ENCODE data around the gene SNX22. TPM values are rescaled to one million over a fixed set of nuclear protein-coding genes. Genes with fewer than 3 reads are reported as not detected.

SNX22 gene
- total and polyA plus RNA-seq, 9 of the 15 experiments (the other 6 are each of a cell fraction or from before 2014, with no cell fraction given), result 0.91 to 3.0 (median 2.0) TPM

- H3K4me1 ChIP-seq (replicated peaks in 1 of 2; ENCODE audit: control insufficient read depth in 2 of 2, insufficient read depth in 2 of 2, low read length in 2 of 2), result peaks cover 11 to 23% of the 10 kb centered on the region in 2 experiments; a peak in 4 of 5 replicates
These were observed 7.0 kb downstream of the SNX22 start for GRCh38 chr15:64158363-64159134.

More at GRCh38 chr15:64158363-64159134, 7.0 kb downstream of the SNX22 start:
- FAIRE-seq (no peak), ATAC-seq (no peak), DNase-seq (ENCODE audit: extremely low read depth in 1 of 4, low spot score in 3 of 4) (no peak)
- H3K79me2 ChIP-seq (ENCODE audit: control insufficient read depth, insufficient read depth, low read length), result peaks cover 45% of the 10 kb centered on the region
- POLR2A ChIA-PET, result interaction anchor here (0.6 to 1.1 kb wide), 2 partner anchors 9 to 11 kb away, joined by 3 read pairs; no protein-coding TSS in a partner anchor
- no TSS peak for BruUV-seq (replicated peaks)
- H3K36me3 ChIP-seq (ENCODE audit: control insufficient read depth, insufficient read depth, low read length), result peaks cover 75% of the 10 kb centered on the region
- H3K27ac ChIP-seq (ENCODE audit: extremely low read depth, low read depth, low read length), result no peak overlapping the region; the same call in 2 of the 3 replicates
- H3K9me1 ChIP-seq (ENCODE audit: control insufficient read depth, insufficient read depth, low read length), result no peaks in the 10 kb centered on the region
- CTCF ChIA-PET (ENCODE audit: low intra/inter-chr PET ratio), result no interaction called here
- intact Hi-C loops (cut with micrococcal nuclease), result loop anchor here (10.0 kb wide), 1 partner anchor 544 kb away; no protein-coding TSS in a partner anchor
- no peak overlapping the region for H2AFZ ChIP-seq (ENCODE audit: low read depth, low read length)
- WGBS (ENCODE audit: insufficient coverage, low coverage, missing lambda C conversion rate), result 95% methylated on average over 11 of the region's 11 CpGs
- no peaks in the 10 kb centered on the region for H3K9me3 ChIP-seq (replicated peaks; ENCODE audit: control insufficient read depth, insufficient read depth, low read depth, low read length)
- H3K4me3 ChIP-seq, result no peak overlapping the region
- in situ Hi-C loops (cut with MboI), result no loop called here
- H3K9ac ChIP-seq (ENCODE audit: insufficient read depth in 1 of 2, low read depth in 2 of 2, low read length in 2 of 2), result peak overlapping the region; percentile 14 to 18; a peak in 3 of 4 replicates
- TF ChIP-seq ZNF282 (CRISPR knock-in tag; IDR thresholded peaks at IDR 0.05), result no peak
- no peak for TF ChIP-seq WHSC1 (IDR thresholded peaks at IDR 0.05; ENCODE audit: low read length)
- peak; percentile 72 for TF ChIP-seq RBFOX2 (IDR thresholded peaks at IDR 0.05; ENCODE audit: low read depth, low read length)
- TF ChIP-seq POLR2G (IDR thresholded peaks at IDR 0.05; ENCODE audit: low read depth, low read length), result peak; percentile 47; the same call in 1 of the 2 replicates
- peak; percentile 38 for TF ChIP-seq SUPT5H (IDR thresholded peaks at IDR 0.05)
- peak; percentile 48; the same call in 1 of the 2 replicates for TF ChIP-seq ARID4B (CRISPR knock-in tag; IDR thresholded peaks at IDR 0.05)
- no peak for TF ChIP-seq MYC (IDR thresholded peaks at IDR 0.05; ENCODE audit: low read depth, low read length)
- TF ChIP-seq MYC (CRISPR knock-in tag; IDR thresholded peaks at IDR 0.05; ENCODE audit: borderline replicate concordance, low read depth), result no peak
- 0 out of 2 replicates have a peak, but pooled peaks have one; percentile 21 for TF ChIP-seq USF1 (CRISPR knock-in tag; IDR thresholded peaks at IDR 0.05)
- 0 out of 2 replicates have a peak, but pooled peaks have one; percentile 35 for TF ChIP-seq FOXP1 (CRISPR knock-in tag; IDR thresholded peaks at IDR 0.05)
- TF ChIP-seq POLR2A (conservative IDR thresholded peaks at IDR 0.05), result peak; percentile 38; the same call in 1 of the 2 replicates
- H3K4me2 ChIP-seq (ENCODE audit: insufficient read depth, low read length), result no peak overlapping the region
- H3K27me3 ChIP-seq (ENCODE audit: control insufficient read depth in 2 of 2, insufficient read depth in 2 of 2, low read length in 2 of 2), result no peaks in the 10 kb centered on the region
- no peaks in the 10 kb centered on the region; the same call in 1 of the 2 replicates for H4K20me1 ChIP-seq (replicated peaks; ENCODE audit: control insufficient read depth, insufficient read depth, low read length)

Data from K562 (cell line).